Stimulated activated CD8-positive, alpha-beta memory T cell treated with anti-CD3 and anti-CD28 coated beads, Interleukin-4, amount 100 ng/mL, for 24 hours (primary cell): ENCODE measurements around the gene TMEM254.
"Not testable (repeated sequence)": the region's sequence is repeated elsewhere in the genome, so short reads cannot be mapped to it uniquely, and the experiment has no call there.

ENCODE experiments used
- DNase-seq: peaks from one replicate; pipeline ENCODE4 v3.0.0-alpha.2; 2020; ENCODE audit warnings: low read depth

The TMEM254 gene

DNA sequence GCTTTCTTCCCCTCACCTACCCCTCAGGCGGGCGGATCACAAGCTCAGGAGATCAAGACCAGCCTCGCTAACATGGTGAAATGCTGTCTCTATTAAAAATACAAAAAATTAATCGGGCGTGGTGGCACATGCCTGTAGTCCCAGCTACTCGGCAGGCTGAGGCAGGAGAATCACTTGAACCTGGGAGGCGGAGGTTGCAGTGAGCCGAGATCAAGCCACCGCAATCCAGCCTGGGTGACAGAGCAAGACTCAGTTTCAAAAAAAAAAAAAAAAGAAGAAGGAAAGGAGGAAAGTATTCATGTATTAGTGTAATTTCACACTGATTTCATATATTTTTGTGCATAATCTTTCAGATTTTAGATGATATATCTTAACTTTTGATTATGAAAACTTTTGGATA is 55.2 kb downstream of the TMEM254 start:
- not testable (repeated sequence) for DNase-seq

DNA sequence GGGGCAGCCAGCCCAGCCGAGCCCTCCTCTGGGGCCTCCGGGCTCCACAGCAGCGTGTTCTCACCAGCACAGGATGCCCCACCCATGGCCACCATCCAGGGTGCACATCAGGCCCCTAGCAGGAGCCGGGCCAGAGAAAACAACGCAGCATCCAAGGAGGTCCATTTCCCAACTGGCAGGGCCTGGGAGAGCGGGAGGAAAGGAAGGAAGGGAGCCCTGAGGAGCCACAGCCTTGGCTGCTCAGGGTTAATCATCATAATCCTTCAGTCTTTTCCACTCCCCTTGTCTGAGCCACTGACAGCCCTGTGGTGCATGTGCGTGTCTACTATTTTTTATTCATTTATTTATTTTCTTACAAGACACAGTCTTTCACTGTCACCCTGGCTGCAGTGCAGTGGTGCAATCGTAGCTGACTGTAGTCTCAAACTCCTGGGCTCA is 57.7 kb downstream of the TMEM254 start:
- no peak for DNase-seq

DNA sequence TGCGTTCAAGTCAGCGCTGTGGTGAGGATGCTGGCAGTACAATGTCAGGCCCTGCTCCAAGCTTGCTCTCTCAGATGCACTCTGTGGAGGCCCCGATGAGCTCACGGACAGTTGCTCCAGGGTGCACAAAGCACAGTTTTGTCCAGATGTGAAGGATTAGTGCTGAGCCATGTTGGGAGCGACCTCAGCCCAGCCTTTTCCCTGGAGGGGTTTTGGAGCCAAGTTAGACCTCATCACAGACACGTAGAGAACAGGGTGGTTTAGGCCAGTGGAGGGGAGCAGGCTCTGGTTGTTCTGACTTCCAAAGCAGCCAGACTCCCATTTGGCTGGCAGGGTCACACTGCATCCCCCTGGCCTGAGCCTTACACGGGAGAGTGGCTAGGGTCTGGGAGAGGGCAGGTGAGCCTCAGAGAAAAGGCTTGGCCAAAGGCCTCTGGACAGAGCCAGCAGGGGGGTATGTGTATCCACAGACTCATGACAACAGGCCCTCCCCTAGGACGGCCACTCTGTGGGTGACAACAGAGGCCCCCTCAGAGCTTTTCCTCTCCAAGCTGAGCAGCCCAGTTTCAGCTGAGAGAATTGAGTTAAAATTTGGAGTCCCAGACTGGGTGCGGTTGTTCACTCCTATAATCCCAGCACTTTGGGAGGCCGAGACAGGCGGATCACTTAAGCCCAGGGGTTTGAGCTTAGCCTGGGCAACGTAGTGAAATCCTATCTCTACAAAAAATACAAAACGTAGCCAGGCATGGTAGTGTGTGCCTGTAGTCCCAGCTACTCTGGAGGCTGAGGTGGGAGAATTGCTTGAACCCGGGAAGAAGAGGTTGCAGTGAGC is 58.8 kb downstream of the TMEM254 start:
- DNase-seq = no peak

DNA sequence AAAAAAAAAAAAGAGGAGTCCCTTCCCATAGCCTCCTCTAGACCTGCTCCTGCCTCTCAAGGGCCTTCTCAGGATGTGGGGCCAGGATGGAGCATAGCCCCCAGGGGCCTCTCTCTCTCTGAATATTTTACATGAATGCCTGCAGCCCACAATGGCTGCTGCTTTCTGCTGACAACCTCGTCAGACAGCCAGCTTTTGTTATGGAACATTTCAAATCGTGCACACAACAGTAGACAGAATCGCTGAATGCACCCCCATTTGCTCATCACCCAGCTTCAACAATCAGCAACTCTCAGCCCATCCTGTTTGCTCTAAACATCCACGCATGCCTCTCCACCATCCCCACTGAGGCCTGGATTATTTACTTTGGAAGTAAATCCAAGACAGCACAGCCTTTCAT is 59.5 kb downstream of the TMEM254 start:
- DNase-seq = no peak

DNA sequence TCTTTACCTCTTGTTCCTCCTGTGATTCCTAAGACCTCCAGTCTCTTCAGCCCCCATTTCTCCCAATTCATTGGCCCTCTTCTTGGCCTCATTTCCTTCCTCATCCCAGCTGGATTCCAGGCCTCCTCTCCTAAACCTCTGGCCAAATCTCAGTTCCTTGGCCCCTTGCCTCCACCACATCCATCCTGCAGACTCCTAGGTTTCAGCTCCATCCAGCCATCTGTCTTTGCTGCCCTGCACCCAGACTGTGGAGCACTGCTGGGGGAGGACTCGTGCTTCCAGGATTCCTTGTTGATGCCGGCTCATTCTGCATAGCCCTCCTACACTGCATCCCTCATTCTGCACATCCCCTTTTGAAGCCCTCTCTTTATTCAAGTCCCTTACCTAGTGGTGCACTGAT is 60.8 kb downstream of the TMEM254 start:
- DNase-seq = no peak

DNA sequence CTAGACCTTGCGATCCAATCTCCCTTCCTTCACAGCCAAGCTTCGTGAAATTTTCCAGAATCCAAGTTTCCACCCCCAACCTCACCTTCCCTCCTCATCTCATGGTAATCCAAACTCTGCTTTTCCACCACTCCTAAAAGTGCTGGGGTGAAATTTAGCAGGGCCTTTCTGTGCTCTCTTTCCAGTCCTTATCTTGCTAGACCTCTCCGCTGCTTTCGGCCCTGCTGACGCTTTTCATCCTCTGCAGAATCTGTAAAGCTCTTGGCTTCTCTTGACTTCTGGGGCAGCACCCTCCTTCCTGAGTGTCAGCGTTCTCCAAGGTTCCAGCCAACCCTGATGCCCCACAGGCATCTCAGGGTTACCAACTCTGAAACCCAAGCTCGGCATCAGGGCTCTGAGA is 61.8 kb downstream of the TMEM254 start:
- no peak for DNase-seq

DNA sequence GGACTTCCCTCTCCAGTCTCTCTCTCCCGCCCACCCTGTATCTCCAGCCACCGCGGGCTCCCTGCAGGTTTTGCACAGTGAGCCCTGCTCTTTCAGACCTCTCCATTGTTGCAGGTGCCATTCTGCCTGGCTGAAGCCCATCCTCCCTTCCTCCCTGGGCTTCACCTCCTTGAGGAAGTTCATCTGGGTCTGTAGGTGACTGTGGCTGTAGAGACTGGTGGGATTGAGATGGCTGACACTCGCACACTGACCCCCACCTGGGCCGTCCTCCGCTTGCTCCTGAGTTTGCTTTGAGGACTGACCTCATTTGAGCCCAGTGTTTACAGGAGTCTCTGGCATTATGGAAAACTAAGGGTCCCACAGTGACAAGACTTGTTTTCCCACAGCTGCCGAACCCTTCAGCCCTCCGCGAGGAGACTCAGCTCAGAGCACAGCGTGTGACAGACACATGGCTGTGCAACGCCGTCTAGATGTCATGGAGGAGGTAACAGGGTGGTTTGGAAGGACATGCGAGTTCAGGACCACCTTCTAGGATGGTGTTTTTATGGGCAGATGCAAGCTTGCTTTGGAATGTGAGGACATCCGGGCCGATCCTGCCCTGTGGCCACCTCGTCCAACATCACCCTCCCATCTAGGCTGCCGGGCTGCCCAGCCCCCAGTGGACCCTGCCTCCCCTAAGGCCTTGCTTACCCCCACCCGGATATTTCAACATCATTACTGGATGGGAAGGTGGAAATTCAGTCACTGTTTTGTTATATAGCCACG is 63.4 kb downstream of the TMEM254 start:
- no peak for DNase-seq
